Suprapubic skin (tissue), 4 donors: ENCODE results near the gene KCNJ9. TPM values are rescaled to one million over a fixed set of nuclear protein-coding genes. Genes with fewer than 3 reads are reported as not detected.
"Not testable (repeated sequence)": the region's sequence is repeated elsewhere in the genome, so short reads cannot be mapped to it uniquely, and the experiment has no call there.

ENCODE experiments used
- DNase-seq, 2 donors: peaks; one replicate each; pipeline ENCODE4 v3.0.0-alpha.2; 2019; ENCODE audit warnings: low spot score in 2 of 2
- H3K27ac ChIP-seq: fragments of 200-600 bp; sonication (generic); one replicate; pipeline ENCODE4 v1.5.1; 2019
- H3K27me3 ChIP-seq: fragments of 200-600 bp; sonication (generic); one replicate; pipeline ENCODE4 v1.5.1; 2019
- H3K36me3 ChIP-seq: fragments of 200-600 bp; sonication (generic); one replicate; pipeline ENCODE4 v1.5.1; 2019
- H3K4me1 ChIP-seq: fragments of 200-600 bp; sonication (generic); one replicate; pipeline ENCODE4 v1.5.1; 2019
- H3K4me3 ChIP-seq: fragments of 200-600 bp; sonication (generic); one replicate; pipeline ENCODE4 v1.5.1; 2019; ENCODE audit warnings: mild to moderate bottlenecking
- H3K9me3 ChIP-seq: fragments of 200-600 bp; sonication (generic); one replicate; pipeline ENCODE4 v1.5.1; 2019
- EP300 ChIP-seq: sonication (generic); formaldehyde crosslinking; IDR thresholded peaks from one replicate; pipeline ENCODE4 v1.6.1; 2017; ENCODE audit warnings: antibody characterized with exemption
- POLR2A ChIP-seq, 2 donors: fragments of 450-650 bp; IDR thresholded peaks; one replicate each; pipeline ENCODE4 v1.6.1; 2017; ENCODE audit warnings: antibody characterized with exemption in 2 of 2, mild to moderate bottlenecking in 2 of 2, moderate library complexity in 2 of 2
- POLR2AphosphoS5 ChIP-seq, 3 donors: sonication (generic); formaldehyde crosslinking; IDR thresholded peaks; one replicate each; pipeline ENCODE4 v1.6.1; 2017; ENCODE audit warnings: antibody characterized with exemption in 3 of 3
- WGBS: methylation state at CpG from one replicate; pipeline ENCODE4 v1.1.5; 2018; 5-methylcytosine and 5-hydroxymethylcytosine counted together
- total RNA-seq, 4 donors: library from RNA; depleted of rRNA; stranded (reverse); fragments of >200 nt; gene quantifications; one replicate each; pipeline ENCODE4 v1.1.0, GENCODE V29; 2016
- TF ChIP-seq, protein P1 (sequence below), 2 donors: fragments of 200-600 bp in 1 of 2; fragments of 450-650 bp in 1 of 2; sonication (generic) in 1 of 2; IDR thresholded peaks; one replicate each; pipeline ENCODE4 v1.5.1; 2016 to 2019; ENCODE audit warnings: antibody characterized with exemption in 2 of 2, mild to moderate bottlenecking in 1 of 2, moderate library complexity in 1 of 2

The KCNJ9 gene
- total RNA-seq, 4 donors from 2014 or later: 0.13 TPM; not detected in 3

DNA sequence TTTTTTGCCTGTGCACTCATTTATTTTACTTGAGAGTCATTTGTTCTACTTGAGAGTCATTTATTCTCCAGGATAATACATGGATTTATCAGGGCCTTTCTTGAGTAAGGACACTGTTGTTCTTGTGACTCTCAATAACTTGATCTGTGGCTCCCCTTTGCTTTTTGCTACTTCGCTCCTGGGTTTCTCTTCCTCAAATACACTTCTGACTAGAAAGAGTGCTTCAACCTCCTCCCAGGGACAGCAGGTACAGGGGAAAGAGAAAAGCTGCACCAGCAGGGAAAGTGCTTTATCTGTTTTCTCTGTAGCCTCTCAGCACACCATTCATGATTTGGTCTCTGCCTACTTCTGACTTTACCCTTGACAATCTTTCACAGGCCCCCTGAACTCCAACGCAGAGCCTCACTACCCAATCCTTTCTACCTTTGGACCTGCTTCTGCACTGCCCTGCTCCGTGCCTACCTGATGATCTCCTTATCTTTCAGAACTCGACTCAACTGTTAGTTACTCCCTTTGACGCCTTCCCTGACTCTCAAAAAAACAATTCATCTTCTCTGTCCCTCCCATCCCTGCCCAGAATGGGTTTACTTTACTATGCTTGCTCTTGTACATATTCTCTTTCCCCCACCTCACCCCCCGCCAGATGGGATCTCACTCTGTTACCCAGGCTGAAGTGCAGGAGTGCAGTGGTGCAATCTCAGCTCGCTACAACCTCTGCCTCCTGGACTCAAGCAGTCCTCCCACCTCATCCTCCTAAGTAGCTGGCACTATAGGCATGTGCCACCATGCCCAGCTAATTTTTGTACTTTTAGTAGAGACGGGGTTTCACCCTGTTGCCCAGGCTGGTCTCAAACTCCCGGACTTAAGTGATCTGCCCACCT, 34.0 kb upstream of the KCNJ9 start:
- Histone ChIP-seq H3K27me3 (peaks cover 3% of the 10 kb centered on the region), H3K27ac (no peak overlapping the region), H3K4me1 (peaks cover 11% of the 10 kb centered on the region), H3K4me3 (no peak overlapping the region), H3K36me3 (no peaks in the 10 kb centered on the region), H3K9me3 (no peaks in the 10 kb centered on the region)
- 84% methylated on average over 9 of the region's 9 CpGs for WGBS
- no peak for DNase-seq
- TF ChIP-seq EP300 (no peak), POLR2A (IDR thresholded peaks at IDR 0.05) (no peak)
- TF ChIP-seq, protein P1, sequence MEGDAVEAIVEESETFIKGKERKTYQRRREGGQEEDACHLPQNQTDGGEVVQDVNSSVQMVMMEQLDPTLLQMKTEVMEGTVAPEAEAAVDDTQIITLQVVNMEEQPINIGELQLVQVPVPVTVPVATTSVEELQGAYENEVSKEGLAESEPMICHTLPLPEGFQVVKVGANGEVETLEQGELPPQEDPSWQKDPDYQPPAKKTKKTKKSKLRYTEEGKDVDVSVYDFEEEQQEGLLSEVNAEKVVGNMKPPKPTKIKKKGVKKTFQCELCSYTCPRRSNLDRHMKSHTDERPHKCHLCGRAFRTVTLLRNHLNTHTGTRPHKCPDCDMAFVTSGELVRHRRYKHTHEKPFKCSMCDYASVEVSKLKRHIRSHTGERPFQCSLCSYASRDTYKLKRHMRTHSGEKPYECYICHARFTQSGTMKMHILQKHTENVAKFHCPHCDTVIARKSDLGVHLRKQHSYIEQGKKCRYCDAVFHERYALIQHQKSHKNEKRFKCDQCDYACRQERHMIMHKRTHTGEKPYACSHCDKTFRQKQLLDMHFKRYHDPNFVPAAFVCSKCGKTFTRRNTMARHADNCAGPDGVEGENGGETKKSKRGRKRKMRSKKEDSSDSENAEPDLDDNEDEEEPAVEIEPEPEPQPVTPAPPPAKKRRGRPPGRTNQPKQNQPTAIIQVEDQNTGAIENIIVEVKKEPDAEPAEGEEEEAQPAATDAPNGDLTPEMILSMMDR (IDR thresholded peaks at IDR 0.05): no peak

DNA sequence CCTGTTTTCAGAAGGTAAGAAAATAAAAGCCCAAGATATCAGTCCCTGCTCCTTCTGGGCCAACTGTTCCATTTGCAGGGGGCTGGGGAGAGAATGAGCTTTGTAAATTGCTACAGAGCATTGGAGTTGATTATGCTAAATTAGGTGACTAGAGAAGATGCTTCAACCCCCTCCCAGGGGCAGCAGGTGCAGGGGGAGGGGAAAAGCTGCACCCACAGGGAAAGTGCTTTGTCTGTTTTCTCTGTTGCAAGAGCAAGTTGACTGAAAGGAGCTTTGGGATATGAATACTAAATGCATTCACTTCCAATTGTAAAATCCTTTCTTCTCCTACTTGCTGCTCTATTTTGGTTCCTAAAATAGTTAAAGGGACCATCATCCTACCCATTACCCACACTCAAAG, 33.0 kb upstream of the KCNJ9 start:
- DNase-seq: no peak
- no peaks in the 10 kb centered on the region for H3K9me3 ChIP-seq
- H3K4me1 ChIP-seq: peaks cover 11% of the 10 kb centered on the region
- H3K36me3 ChIP-seq: no peaks in the 10 kb centered on the region
- no peak for TF ChIP-seq EP300
- no peak overlapping the region for H3K27ac ChIP-seq
- no peak overlapping the region for H3K4me3 ChIP-seq
- H3K27me3 ChIP-seq: peaks cover 5% of the 10 kb centered on the region

- Histone ChIP-seq H3K4me3 (no peak overlapping the region), H3K27me3 (peaks cover 5% of the 10 kb centered on the region), H3K9me3 (no peaks in the 10 kb centered on the region), H3K36me3 (no peaks in the 10 kb centered on the region), H3K4me1 (peaks cover 11% of the 10 kb centered on the region), H3K27ac (no peak overlapping the region)
- DNase-seq: no peak
- WGBS: 85% methylated on average over 3 of the region's 3 CpGs
- TF ChIP-seq POLR2AphosphoS5 (IDR thresholded peaks at IDR 0.05) (no peak), EP300 (no peak), POLR2A (IDR thresholded peaks at IDR 0.05) (no peak)
- TF ChIP-seq, protein P1 (IDR thresholded peaks at IDR 0.05): no peak
These were observed 32.2 kb upstream of the KCNJ9 start for GRCh38 chr1:160049101-160049500.

GRCh38 chr1:160050182-160050581, 31.2 kb upstream of the KCNJ9 start:
- H3K9me3 ChIP-seq, H3K27me3 ChIP-seq, H3K4me3 ChIP-seq, H3K36me3 ChIP-seq, H3K27ac ChIP-seq, DNase-seq: not testable (repeated sequence)
- 55% methylated on average over 2 of the region's 2 CpGs for WGBS
- peaks cover 11% of the 10 kb centered on the region for H3K4me1 ChIP-seq

- Histone ChIP-seq H3K36me3 (no peaks in the 10 kb centered on the region), H3K4me1 (peaks cover 11% of the 10 kb centered on the region), H3K27me3 (peaks cover 10% of the 10 kb centered on the region), H3K9me3 (no peaks in the 10 kb centered on the region), H3K27ac (no peak overlapping the region), H3K4me3 (no peak overlapping the region)
- TF ChIP-seq, protein P1 (IDR thresholded peaks at IDR 0.05): no peak
- no peak for TF ChIP-seq POLR2AphosphoS5 (IDR thresholded peaks at IDR 0.05)
- TF ChIP-seq POLR2A (IDR thresholded peaks at IDR 0.05): no peak
- no peak for TF ChIP-seq EP300
- no peak for DNase-seq
- 90% methylated on average over 1 of the region's 1 CpG for WGBS
These were observed 30.7 kb upstream of the KCNJ9 start for GRCh38 chr1:160050619-160051018.

- 61% methylated on average over 6 of the region's 6 CpGs for WGBS
- no peak for DNase-seq
- no peaks in the 10 kb centered on the region for H3K36me3 ChIP-seq
- H3K27me3 ChIP-seq: peaks cover 10% of the 10 kb centered on the region
- H3K27ac ChIP-seq: no peak overlapping the region
- H3K4me1 ChIP-seq: no peaks in the 10 kb centered on the region
- no peak overlapping the region for H3K4me3 ChIP-seq
- H3K9me3 ChIP-seq: no peaks in the 10 kb centered on the region
- TF ChIP-seq POLR2AphosphoS5 (IDR thresholded peaks at IDR 0.05) (no peak), EP300 (no peak)
- TF ChIP-seq, protein P1 (IDR thresholded peaks at IDR 0.05): no peak
These were observed 28.4 kb upstream of the KCNJ9 start for GRCh38 chr1:160052936-160053335.
